ENCODE results near the gene PRPF6. TPM values are rescaled to one million over a fixed set of nuclear protein-coding genes. Genes with fewer than 3 reads are reported as not detected.
A peak's percentile ranks its signal among the peaks of the same experiment; 100 is the strongest.

The PRPF6 gene
- total RNA-seq, 4 donors from 2014 or later, result 28.5 to 73.0 (median 69.6) TPM

DNA sequence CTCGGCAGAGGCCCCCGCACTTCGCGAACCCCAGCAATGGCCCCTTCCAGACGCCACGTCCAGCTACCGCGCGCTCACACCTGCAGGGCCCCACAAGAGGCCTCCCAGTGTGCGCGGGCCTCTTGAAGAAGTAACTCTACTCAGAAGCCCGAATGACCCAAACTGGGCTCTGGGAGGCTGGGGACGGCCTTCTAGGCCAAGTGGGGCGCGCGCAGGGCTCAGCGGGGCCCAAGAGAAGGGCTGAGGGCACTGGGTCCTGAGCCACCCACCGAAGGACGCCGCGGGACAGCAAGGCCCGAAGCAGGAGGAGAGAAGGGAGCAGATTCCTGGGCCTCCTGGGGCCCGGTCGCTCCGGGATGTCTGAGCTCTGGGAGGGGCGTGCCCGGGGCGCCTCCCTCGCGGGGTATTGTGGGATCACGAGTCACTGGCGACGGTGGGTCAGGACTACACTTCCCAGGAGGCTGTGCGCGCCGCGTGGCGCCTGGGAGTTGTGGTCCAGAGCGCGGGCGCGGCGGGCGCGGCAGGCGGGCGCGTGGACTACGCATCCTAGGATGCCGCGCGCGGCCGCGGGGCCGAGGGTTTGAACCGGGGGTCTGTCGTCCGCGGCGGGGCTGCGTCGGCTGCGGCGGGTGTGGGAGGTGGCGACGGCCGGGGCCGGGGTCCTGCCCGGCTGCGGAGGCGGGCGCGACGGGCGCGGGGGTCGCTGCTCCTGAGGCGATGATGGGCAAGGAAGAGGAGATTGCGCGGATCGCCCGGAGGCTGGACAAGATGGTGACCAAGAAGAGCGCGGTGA is 81.9 kb downstream of the PRPF6 start, which contains the start of gene TCEA2:
Gene TCEA2 (plus strand): TSS at position 603 of the 793 bp plus-strand sequence. CDS start 115 bp downstream, at position 718.
- H3K36me3 ChIP-seq, result no peaks in the 10 kb centered on the region
- intact Hi-C loops (cut with DNase I; ENCODE audit: low total_unique reads), result no loop called here
- no peaks in the 10 kb centered on the region for H3K27me3 ChIP-seq
- H3K4me1 ChIP-seq, result peaks cover 0 to 20% of the 10 kb centered on the region in 2 donors
- DNase-seq, result peak; percentile 97
- H3K4me3 ChIP-seq, result peak within 1 kb of the TSS; percentile 78 to 92
- peak within 1 kb of the TSS; percentile 82 to 85 for H3K27ac ChIP-seq
- TF ChIP-seq, protein P1, sequence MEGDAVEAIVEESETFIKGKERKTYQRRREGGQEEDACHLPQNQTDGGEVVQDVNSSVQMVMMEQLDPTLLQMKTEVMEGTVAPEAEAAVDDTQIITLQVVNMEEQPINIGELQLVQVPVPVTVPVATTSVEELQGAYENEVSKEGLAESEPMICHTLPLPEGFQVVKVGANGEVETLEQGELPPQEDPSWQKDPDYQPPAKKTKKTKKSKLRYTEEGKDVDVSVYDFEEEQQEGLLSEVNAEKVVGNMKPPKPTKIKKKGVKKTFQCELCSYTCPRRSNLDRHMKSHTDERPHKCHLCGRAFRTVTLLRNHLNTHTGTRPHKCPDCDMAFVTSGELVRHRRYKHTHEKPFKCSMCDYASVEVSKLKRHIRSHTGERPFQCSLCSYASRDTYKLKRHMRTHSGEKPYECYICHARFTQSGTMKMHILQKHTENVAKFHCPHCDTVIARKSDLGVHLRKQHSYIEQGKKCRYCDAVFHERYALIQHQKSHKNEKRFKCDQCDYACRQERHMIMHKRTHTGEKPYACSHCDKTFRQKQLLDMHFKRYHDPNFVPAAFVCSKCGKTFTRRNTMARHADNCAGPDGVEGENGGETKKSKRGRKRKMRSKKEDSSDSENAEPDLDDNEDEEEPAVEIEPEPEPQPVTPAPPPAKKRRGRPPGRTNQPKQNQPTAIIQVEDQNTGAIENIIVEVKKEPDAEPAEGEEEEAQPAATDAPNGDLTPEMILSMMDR (IDR thresholded peaks at IDR 0.05), result peak in 1 of 4 experiments; percentile 58
- TF ChIP-seq POLR2A (IDR thresholded peaks at IDR 0.05), result peak; percentile 60 to 78
- H3K9me3 ChIP-seq, result no peaks in the 10 kb centered on the region

DNA sequence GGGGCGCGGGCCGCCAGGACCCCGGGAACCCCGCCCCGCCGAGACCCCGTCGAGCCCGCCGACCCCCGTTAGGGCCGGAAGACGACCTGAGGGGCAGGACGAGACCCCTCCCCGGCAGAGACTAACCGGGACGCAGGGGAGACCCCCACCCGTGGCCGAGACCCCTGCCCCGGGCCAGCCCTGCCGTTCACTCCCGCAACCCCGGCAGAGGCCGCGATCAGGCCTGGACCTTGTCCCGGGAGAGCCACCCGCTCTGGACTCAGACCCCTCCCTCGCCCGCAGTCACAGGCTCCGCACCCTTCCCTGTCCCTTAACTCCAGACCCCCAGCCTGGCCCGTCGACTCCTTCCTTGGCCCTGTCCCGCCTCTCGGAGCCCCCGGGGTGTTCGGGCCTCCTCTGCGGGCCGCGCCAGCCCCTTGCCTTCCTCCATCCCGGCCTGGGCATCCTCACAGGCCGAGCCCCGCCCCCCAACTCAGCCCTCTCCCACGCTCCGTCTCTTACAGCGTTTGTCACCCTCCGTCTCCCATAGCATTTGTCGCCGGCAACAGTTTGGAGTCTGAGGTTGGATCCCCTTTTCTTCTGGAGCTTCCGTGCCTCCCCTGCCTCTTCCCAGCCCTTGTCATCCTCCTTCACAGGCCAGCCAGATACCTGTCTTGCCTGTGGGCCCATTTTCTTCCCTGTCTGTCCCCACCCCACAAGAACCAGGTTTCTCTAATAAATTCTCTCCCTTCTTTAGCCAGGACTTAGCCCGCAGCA is 82.6 kb downstream of the PRPF6 start:
- intact Hi-C loops (cut with DNase I; ENCODE audit: low total_unique reads), result no loop called here
- Histone ChIP-seq H3K27me3 (no peaks in the 10 kb centered on the region), H3K4me1 (peaks cover 0 to 20% of the 10 kb centered on the region in 2 donors), H3K4me3 (peak overlapping the region; percentile 78 to 92), H3K9me3 (no peaks in the 10 kb centered on the region), H3K27ac (peak overlapping the region; percentile 79 to 81), H3K36me3 (no peaks in the 10 kb centered on the region)
- peak in 1 of 2 donors; percentile 45 for DNase-seq
- TF ChIP-seq POLR2A (IDR thresholded peaks at IDR 0.05), result no peak
- TF ChIP-seq, protein P1 (IDR thresholded peaks at IDR 0.05), result no peak

DNA sequence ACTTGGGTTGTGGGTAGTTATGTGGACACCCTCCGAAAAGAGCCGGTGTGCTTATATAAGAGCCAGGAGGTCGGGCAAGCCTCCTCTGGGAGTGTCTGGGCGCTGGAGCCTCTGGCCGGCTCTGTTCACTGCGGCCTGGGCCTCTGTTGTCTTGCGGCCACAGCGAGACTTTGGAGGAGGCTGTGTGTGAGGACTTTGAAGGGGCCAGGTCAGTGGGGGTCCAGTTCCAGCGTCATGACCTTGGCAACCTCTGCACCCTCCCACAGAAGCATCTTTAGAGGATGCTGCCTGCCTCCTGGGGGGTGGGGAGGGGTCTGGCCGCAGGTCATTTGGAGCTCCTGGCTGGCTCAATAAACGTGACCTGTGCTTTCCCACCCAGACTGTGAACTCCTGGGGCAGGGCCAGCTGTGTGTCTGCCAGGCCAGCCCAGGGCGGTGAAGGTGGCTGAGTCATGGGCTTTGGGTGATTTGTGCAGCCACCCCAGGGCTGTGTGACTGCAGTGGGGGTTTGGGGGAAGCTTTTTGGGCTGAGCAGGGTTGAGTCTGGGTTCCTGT is 83.3 kb downstream of the PRPF6 start:
- TF ChIP-seq POLR2A (IDR thresholded peaks at IDR 0.05), result no peak
- TF ChIP-seq, protein P1 (IDR thresholded peaks at IDR 0.05), result no peak
- Histone ChIP-seq H3K4me3 (peak overlapping the region; percentile 78 to 92), H3K4me1 (peaks cover 0 to 20% of the 10 kb centered on the region in 2 donors), H3K9me3 (no peaks in the 10 kb centered on the region), H3K27ac (peak overlapping the region in 1 of 2 donors; percentile 81), H3K36me3 (no peaks in the 10 kb centered on the region), H3K27me3 (no peaks in the 10 kb centered on the region)
- no peak for DNase-seq
- intact Hi-C loops (cut with DNase I; ENCODE audit: low total_unique reads), result no loop called here

DNA sequence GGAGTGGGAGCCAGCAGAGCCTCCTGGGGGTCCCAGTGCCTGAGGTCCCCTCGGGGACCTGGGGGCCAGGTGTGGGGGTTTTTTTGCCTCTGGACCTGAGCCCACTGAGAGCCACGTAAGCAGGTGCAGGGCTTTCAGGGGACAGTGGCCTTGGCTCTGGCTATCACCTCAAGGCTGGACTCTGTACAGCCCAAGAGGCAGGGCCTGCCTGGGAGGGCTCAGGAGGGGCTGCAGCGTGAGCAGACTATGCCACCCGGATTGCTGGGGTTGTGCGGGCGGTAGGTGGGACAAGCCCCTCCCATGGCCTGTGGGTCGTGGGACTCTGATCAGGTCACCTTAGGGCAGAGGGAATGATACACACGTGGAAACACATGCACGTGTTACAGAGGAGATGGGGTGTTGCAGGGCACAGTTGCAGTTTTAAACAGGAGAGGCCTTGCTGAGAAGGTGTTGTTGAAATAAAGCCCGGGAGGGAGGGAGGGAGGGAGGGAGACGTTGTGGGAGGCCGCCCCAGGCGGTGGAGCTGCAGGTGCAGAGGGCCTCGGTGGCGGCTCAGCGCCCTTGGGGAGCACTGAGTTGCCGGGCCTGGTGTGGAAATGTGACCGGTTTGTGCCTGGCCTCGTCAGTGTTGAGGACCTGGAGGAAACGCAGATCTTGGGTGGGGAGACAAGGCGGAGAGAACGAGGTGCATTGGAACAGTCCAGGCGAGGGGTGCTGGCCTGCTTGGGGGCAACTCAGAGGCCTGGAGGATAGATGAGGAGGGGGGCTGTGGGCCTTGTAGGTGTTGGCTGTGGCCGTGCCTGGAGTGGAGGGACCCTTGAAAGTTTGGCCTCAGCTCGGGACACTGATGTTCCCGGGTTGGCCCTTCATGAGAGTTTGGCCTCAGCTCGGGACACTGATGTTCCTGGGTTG is 84.4 kb downstream of the PRPF6 start:
- TF ChIP-seq POLR2A (IDR thresholded peaks at IDR 0.05), result no peak
- TF ChIP-seq, protein P1 (IDR thresholded peaks at IDR 0.05), result no peak
- H3K36me3 ChIP-seq, result no peaks in the 10 kb centered on the region
- no peak for DNase-seq
- H3K4me3 ChIP-seq, result no peak overlapping the region
- H3K9me3 ChIP-seq, result no peaks in the 10 kb centered on the region
- H3K27me3 ChIP-seq, result no peaks in the 10 kb centered on the region
- H3K27ac ChIP-seq, result no peak overlapping the region
- peaks cover 0 to 20% of the 10 kb centered on the region in 2 donors for H3K4me1 ChIP-seq
- intact Hi-C loops (cut with DNase I; ENCODE audit: low total_unique reads), result no loop called here
